ENCODE data around the gene GTPBP6. TPM values are rescaled to one million over a fixed set of nuclear protein-coding genes. Genes with fewer than 3 reads are reported as not detected.
"Not testable (repeated sequence)": the region's sequence is repeated elsewhere in the genome, so short reads cannot be mapped to it uniquely, and the experiment has no call there.

Gene GTPBP6
- total RNA-seq, 6 experiments from 2014 or later, result 20.9 to 32.8 (median 23.2) TPM

- H3K9me3 ChIP-seq, result no peaks in the 10 kb centered on the region
- TF ChIP-seq CTCF (IDR thresholded peaks at IDR 0.05) (no peak), POLR2A (IDR thresholded peaks at IDR 0.05) (no peak)
- ATAC-seq (no peak), DNase-seq (peak; percentile 17 to 42 (median 32))
- no peaks in the 10 kb centered on the region for H3K27me3 ChIP-seq
- intact Hi-C loops (cut with DNase I), result no loop called here
- peaks cover 0 to 70% (median 16%) of the 10 kb centered on the region in 4 donors for H3K36me3 ChIP-seq
- H3K4me1 ChIP-seq, result no peaks in the 10 kb centered on the region
- WGBS (ENCODE audit: insufficient coverage, low coverage, low lambda C conversion rate, missing lambda C conversion rate), result 88% methylated on average over 22 of the region's 30 CpGs
- no peak overlapping the region for H3K4me3 ChIP-seq
- no peak overlapping the region for H3K27ac ChIP-seq
These were observed 9.6 kb downstream of the GTPBP6 start for GRCh38 chrX:308821-309520.

- Histone ChIP-seq H3K27ac (no peak overlapping the region), H3K9me3 (no peaks in the 10 kb centered on the region), H3K4me3 (no peak overlapping the region), H3K4me1 (no peaks in the 10 kb centered on the region), H3K27me3 (no peaks in the 10 kb centered on the region), H3K36me3 (peaks cover 0 to 63% (median 12%) of the 10 kb centered on the region in 4 donors)
- no peak for TF ChIP-seq CTCF (IDR thresholded peaks at IDR 0.05)
- intact Hi-C loops (cut with DNase I), result no loop called here
- ATAC-seq (peak in 1 of 4 donors; percentile 17), DNase-seq (peak; percentile 18 to 51 (median 45))
- 98% methylated on average over 14 of the region's 58 CpGs for WGBS (ENCODE audit: insufficient coverage, low coverage, low lambda C conversion rate, missing lambda C conversion rate)
These were observed 11.1 kb downstream of the GTPBP6 start for GRCh38 chrX:307261-308111.

GRCh38 chrX:306614-307251, 11.9 kb downstream of the GTPBP6 start:
- 100% methylated on average over 1 of the region's 3 CpGs for WGBS (ENCODE audit: insufficient coverage, low coverage, low lambda C conversion rate, missing lambda C conversion rate)
- peaks cover 0 to 59% (median 9%) of the 10 kb centered on the region in 4 donors for H3K36me3 ChIP-seq
- H3K4me3 ChIP-seq; intact Hi-C loops (cut with DNase I); H3K27ac ChIP-seq; H3K27me3 ChIP-seq; ATAC-seq; H3K4me1 ChIP-seq; H3K9me3 ChIP-seq; DNase-seq: not testable (repeated sequence)

GRCh38 chrX:305781-306613, 12.6 kb downstream of the GTPBP6 start:
- ATAC-seq; intact Hi-C loops (cut with DNase I); H3K9me3 ChIP-seq; H3K4me3 ChIP-seq; H3K27me3 ChIP-seq; H3K4me1 ChIP-seq; H3K27ac ChIP-seq: not testable (repeated sequence)
- DNase-seq, result peak; percentile 6 to 34 (median 23)
- H3K36me3 ChIP-seq, result peaks cover 0 to 51% (median 4%) of the 10 kb centered on the region in 4 donors
- 95% methylated on average over 6 of the region's 12 CpGs for WGBS (ENCODE audit: insufficient coverage, low coverage, low lambda C conversion rate, missing lambda C conversion rate)

GRCh38 chrX:302975-303374, 15.6 kb downstream of the GTPBP6 start:
- no peak for ATAC-seq
- no peak overlapping the region for H3K4me3 ChIP-seq
- no peak for TF ChIP-seq CTCF (IDR thresholded peaks at IDR 0.05)
- no peak for TF ChIP-seq POLR2A (IDR thresholded peaks at IDR 0.05)
- peaks cover 0 to 34% (median 7%) of the 10 kb centered on the region in 4 donors for H3K36me3 ChIP-seq
- no peak overlapping the region for H3K27ac ChIP-seq
- no peaks in the 10 kb centered on the region for H3K4me1 ChIP-seq
- H3K9me3 ChIP-seq, result no peaks in the 10 kb centered on the region
- DNase-seq, result peak in 2 of 3 donors; percentile 6 to 16
- WGBS (ENCODE audit: insufficient coverage, low coverage, low lambda C conversion rate, missing lambda C conversion rate), result 86% methylated on average over 8 of the region's 19 CpGs
- no peaks in the 10 kb centered on the region for H3K27me3 ChIP-seq
- intact Hi-C loops (cut with DNase I), result no loop called here

Data from right lobe of liver (tissue), 6 donors.